Suprapubic skin (tissue), 4 donors: ENCODE measurements around the gene IER5.

Experiments used
- CTCF ChIP-seq, 2 donors: fragments of 200-600 bp in 1 of 2; fragments of 450-650 bp in 1 of 2; sonication (generic) in 1 of 2; IDR thresholded peaks; one replicate each; pipeline ENCODE4 v1.5.1; 2016 to 2019; ENCODE audit warnings: antibody characterized with exemption in 2 of 2, mild to moderate bottlenecking in 1 of 2, moderate library complexity in 1 of 2
- EP300 ChIP-seq: sonication (generic); formaldehyde crosslinking; IDR thresholded peaks from one replicate; pipeline ENCODE4 v1.6.1; 2017; ENCODE audit warnings: antibody characterized with exemption
- POLR2A ChIP-seq, 2 donors: fragments of 450-650 bp; IDR thresholded peaks; one replicate each; pipeline ENCODE4 v1.6.1; 2017; ENCODE audit warnings: antibody characterized with exemption in 2 of 2, mild to moderate bottlenecking in 2 of 2, moderate library complexity in 2 of 2
- POLR2AphosphoS5 ChIP-seq, 3 donors: sonication (generic); formaldehyde crosslinking; IDR thresholded peaks; one replicate each; pipeline ENCODE4 v1.6.1; 2017; ENCODE audit warnings: antibody characterized with exemption in 3 of 3

GRCh38 chr1:181135437-181135731 is 46.9 kb downstream of the IER5 start:
- no peak for TF ChIP-seq POLR2A (IDR thresholded peaks at IDR 0.05)
- peak in 1 of 2 donors; percentile 30 for TF ChIP-seq CTCF (IDR thresholded peaks at IDR 0.05)
- TF ChIP-seq EP300, result no peak
- no peak for TF ChIP-seq POLR2AphosphoS5 (IDR thresholded peaks at IDR 0.05)
